ENCODE measurements around the gene RAB11FIP5. TPM values are rescaled to one million over a fixed set of nuclear protein-coding genes. Genes with fewer than 3 reads are reported as not detected.

Gene RAB11FIP5
- total and polyA plus RNA-seq, 2 experiments from 2014 or later: 4.4 to 16.6 TPM

DNA sequence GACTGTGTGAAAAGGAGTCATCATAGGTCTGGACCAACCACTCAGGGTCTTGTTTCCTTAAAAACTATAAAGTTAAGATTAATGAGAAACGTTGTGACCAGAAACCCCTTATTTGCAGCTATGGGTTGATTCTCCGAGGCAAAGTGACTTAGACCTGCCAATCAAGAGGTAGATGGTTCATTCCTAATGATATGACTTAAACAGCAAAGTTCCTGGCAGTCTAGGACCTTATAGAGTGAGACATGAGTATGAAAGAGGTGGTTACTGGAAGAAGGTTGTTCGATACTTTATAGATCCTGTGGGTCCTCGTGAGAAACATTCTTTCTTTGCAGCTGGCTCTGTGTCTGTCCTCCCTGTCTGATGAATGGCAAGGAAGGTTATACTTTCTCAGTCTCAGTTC, 49.3 kb downstream of the RAB11FIP5 start:
- H3K36me3 ChIP-seq (ENCODE audit: insufficient read depth): no peaks in the 10 kb centered on the region
- H3F3A ChIP-seq (replicated peaks; ENCODE audit: low read depth): no peaks in the 10 kb centered on the region
- Mint-ChIP-seq H3K27me3 (ENCODE audit: insufficient read depth, low read depth, poor library complexity) (peaks cover 3% of the 10 kb centered on the region), H3K27ac (peak overlapping the region; percentile 96), H3K4me3 (peak overlapping the region; percentile 33), H3K9me3 (no peaks in the 10 kb centered on the region), H3K36me3 (ENCODE audit: low read depth) (peaks cover 9% of the 10 kb centered on the region), H3K4me1 (peaks cover 26% of the 10 kb centered on the region)
- 0 out of 2 replicates have a peak overlapping the region, but pooled peaks have one; percentile 21 for H3K27ac ChIP-seq (ENCODE audit: low read depth)
- H3K4me3 ChIP-seq: no peak overlapping the region
- DNase-seq (ENCODE audit: low spot score): no peak
- no peak overlapping the region for H2AFZ ChIP-seq
- peaks cover 93% of the 10 kb centered on the region for H3K79me2 ChIP-seq (replicated peaks; ENCODE audit: insufficient read depth)
- no peaks in the 10 kb centered on the region for H3K9me2 ChIP-seq (ENCODE audit: insufficient read depth)
- H4K20me1 ChIP-seq (replicated peaks; ENCODE audit: insufficient read depth): peaks cover 28% of the 10 kb centered on the region
- peaks cover 15% of the 10 kb centered on the region for H3K4me1 ChIP-seq (ENCODE audit: insufficient read depth)
- peak; percentile 11; the same call in 2 of the 3 replicates for ATAC-seq
- no peaks in the 10 kb centered on the region for H3K27me3 ChIP-seq (ENCODE audit: insufficient read depth)
- no peak for TF ChIP-seq CREB1 (CRISPR knock-in tag; IDR thresholded peaks at IDR 0.05; ENCODE audit: low read depth)
- no peak for TF ChIP-seq POLR2AphosphoS5 (IDR thresholded peaks at IDR 0.05; ENCODE audit: low read depth)
- H3K4me2 ChIP-seq: peak overlapping the region; percentile 6

DNA sequence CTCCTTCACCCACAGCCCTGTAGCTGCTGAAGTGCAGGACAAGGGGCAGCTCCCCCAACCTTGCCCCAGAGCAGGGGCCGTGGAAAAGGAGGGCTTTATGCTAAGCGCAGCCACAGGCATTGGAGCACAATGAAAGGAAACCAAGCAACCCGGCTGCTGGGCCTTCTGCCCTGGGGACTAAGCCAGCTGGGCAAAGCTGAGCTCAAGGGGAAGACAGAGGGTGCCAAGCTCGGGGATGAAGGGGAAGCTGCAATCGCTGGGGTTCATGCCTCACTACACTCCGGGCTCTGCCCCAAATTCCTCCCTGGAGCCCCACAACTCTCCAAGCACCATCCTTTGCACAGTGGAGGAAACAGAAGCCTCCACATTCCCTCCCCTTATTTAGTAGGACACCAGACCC, 53.6 kb downstream of the RAB11FIP5 start:
- Mint-ChIP-seq H3K4me1 (peaks cover 17% of the 10 kb centered on the region), H3K9me3 (peaks cover 14% of the 10 kb centered on the region), H3K27me3 (ENCODE audit: insufficient read depth, low read depth, poor library complexity) (peaks cover 7% of the 10 kb centered on the region), H3K27ac (peak overlapping the region; percentile 50; the same call in 1 of the 2 replicates), H3K4me3 (no peak overlapping the region), H3K36me3 (ENCODE audit: low read depth) (peaks cover 40% of the 10 kb centered on the region)
- Histone ChIP-seq H3F3A (replicated peaks; ENCODE audit: low read depth) (no peaks in the 10 kb centered on the region), H2AFZ (no peak overlapping the region), H3K79me2 (replicated peaks; ENCODE audit: insufficient read depth) (peaks cover 55% of the 10 kb centered on the region), H3K4me3 (no peak overlapping the region), H3K27me3 (ENCODE audit: insufficient read depth) (no peaks in the 10 kb centered on the region), H3K36me3 (ENCODE audit: insufficient read depth) (peaks cover 13% of the 10 kb centered on the region; the same call in 1 of the 2 replicates), H3K4me2 (no peak overlapping the region), H4K20me1 (replicated peaks; ENCODE audit: insufficient read depth) (peaks cover 16% of the 10 kb centered on the region), H3K4me1 (ENCODE audit: insufficient read depth) (peaks cover 9% of the 10 kb centered on the region), H3K9me2 (ENCODE audit: insufficient read depth) (no peaks in the 10 kb centered on the region), H3K27ac (ENCODE audit: low read depth) (no peak overlapping the region)
- DNase-seq (ENCODE audit: low spot score) (no peak), ATAC-seq (peak; percentile 33; the same call in 2 of the 3 replicates)
- TF ChIP-seq, protein P1, sequence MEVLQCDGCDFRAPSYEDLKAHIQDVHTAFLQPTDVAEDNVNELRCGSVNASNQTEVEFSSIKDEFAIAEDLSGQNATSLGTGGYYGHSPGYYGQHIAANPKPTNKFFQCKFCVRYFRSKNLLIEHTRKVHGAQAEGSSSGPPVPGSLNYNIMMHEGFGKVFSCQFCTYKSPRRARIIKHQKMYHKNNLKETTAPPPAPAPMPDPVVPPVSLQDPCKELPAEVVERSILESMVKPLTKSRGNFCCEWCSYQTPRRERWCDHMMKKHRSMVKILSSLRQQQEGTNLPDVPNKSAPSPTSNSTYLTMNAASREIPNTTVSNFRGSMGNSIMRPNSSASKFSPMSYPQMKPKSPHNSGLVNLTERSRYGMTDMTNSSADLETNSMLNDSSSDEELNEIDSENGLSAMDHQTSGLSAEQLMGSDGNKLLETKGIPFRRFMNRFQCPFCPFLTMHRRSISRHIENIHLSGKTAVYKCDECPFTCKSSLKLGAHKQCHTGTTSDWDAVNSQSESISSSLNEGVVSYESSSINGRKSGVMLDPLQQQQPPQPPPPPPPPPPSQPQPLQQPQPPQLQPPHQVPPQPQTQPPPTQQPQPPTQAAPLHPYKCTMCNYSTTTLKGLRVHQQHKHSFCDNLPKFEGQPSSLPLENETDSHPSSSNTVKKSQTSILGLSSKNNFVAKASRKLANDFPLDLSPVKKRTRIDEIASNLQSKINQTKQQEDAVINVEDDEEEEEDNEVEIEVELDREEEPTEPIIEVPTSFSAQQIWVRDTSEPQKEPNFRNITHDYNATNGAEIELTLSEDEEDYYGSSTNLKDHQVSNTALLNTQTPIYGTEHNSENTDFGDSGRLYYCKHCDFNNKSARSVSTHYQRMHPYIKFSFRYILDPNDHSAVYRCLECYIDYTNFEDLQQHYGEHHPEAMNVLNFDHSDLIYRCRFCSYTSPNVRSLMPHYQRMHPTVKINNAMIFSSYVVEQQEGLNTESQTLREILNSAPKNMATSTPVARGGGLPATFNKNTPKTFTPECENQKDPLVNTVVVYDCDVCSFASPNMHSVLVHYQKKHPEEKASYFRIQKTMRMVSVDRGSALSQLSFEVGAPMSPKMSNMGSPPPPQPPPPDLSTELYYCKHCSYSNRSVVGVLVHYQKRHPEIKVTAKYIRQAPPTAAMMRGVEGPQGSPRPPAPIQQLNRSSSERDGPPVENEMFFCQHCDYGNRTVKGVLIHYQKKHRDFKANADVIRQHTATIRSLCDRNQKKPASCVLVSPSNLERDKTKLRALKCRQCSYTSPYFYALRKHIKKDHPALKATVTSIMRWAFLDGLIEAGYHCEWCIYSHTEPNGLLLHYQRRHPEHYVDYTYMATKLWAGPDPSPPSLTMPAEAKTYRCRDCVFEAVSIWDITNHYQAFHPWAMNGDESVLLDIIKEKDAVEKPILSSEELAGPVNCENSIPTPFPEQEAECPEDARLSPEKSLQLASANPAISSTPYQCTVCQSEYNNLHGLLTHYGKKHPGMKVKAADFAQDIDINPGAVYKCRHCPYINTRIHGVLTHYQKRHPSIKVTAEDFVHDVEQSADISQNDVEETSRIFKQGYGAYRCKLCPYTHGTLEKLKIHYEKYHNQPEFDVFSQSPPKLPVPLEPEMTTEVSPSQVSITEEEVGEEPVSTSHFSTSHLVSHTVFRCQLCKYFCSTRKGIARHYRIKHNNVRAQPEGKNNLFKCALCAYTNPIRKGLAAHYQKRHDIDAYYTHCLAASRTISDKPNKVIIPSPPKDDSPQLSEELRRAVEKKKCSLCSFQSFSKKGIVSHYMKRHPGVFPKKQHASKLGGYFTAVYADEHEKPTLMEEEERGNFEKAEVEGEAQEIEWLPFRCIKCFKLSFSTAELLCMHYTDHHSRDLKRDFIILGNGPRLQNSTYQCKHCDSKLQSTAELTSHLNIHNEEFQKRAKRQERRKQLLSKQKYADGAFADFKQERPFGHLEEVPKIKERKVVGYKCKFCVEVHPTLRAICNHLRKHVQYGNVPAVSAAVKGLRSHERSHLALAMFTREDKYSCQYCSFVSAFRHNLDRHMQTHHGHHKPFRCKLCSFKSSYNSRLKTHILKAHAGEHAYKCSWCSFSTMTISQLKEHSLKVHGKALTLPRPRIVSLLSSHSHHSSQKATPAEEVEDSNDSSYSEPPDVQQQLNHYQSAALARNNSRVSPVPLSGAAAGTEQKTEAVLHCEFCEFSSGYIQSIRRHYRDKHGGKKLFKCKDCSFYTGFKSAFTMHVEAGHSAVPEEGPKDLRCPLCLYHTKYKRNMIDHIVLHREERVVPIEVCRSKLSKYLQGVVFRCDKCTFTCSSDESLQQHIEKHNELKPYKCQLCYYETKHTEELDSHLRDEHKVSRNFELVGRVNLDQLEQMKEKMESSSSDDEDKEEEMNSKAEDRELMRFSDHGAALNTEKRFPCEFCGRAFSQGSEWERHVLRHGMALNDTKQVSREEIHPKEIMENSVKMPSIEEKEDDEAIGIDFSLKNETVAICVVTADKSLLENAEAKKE (CRISPR knock-in tag; IDR thresholded peaks at IDR 0.05): no peak
- TF ChIP-seq ETS1 (IDR thresholded peaks at IDR 0.05) (no peak), NANOG (IDR thresholded peaks at IDR 0.05; ENCODE audit: borderline replicate concordance) (no peak), CREB1 (CRISPR knock-in tag; IDR thresholded peaks at IDR 0.05; ENCODE audit: low read depth) (no peak), REST (IDR thresholded peaks at IDR 0.05; ENCODE audit: unreplicated experiment) (no peak), ZNF331 (CRISPR knock-in tag; IDR thresholded peaks at IDR 0.05; ENCODE audit: low read depth) (no peak), JUNB (IDR thresholded peaks at IDR 0.05; ENCODE audit: unreplicated experiment) (no peak), ZNF114 (CRISPR knock-in tag; IDR thresholded peaks at IDR 0.05) (no peak), STAT1 (IDR thresholded peaks at IDR 0.05; ENCODE audit: unreplicated experiment) (no peak), EZH2 (IDR thresholded peaks at IDR 0.05; ENCODE audit: low read depth, unreplicated experiment) (no peak)
